K562 (cell line): ENCODE results near the gene OSBPL10. TPM values are rescaled to one million over a fixed set of nuclear protein-coding genes. Genes with fewer than 3 reads are reported as not detected.

ENCODE experiments used
- ATAC-seq: fragments of 200-7000 bp; cut with Tn5 transposase; 3 replicates; pipeline ENCODE4 v1.9.1; 2020; ENCODE audit warnings: moderate library complexity
- BruUV-seq: library from RNA; stranded (reverse); fragments of 400-500 nt; replicated peaks from 2 replicates; lab custom pipeline; 2021; lab: Mats Ljungman, UMichigan
- CTCF ChIA-PET: fragments of 300-600 bp; formaldehyde crosslinking; extraction: SDS; loops from one replicate; lab custom pipeline; 2021; ENCODE audit warnings: low intra/inter-chr PET ratio; lab: Yijun Ruan, JAX
- POLR2A ChIA-PET: fragments of 300-600, 350-650 bp; sonication (Branson Sonifier 250); formaldehyde crosslinking; extraction: SDS; loops from one replicate; lab custom pipeline; 2021; ENCODE audit warnings: antibody characterized with exemption, inconsistent platforms; lab: Yijun Ruan, JAX
- DNase-seq, 4 experiments: peaks; one replicate each; pipeline versions ENCODE4 v3.0.0 to v3.0.0-alpha.2; 2011 to 2018; ENCODE audit warnings: low spot score in 3 of 4, mixed read lengths in 3 of 4; ENCODE audit errors: extremely low read depth in 1 of 4
- FAIRE-seq: peaks from 2 replicates; lab custom pipeline; 2011; peaks lifted over from hg19 to GRCh38; lab: Jason Lieb, UNC
- H2AFZ ChIP-seq: 2 replicates; pipeline ENCODE4 v1.6.0; 2011; ENCODE audit warnings: low read depth, low read length, control low read depth, inconsistent platforms
- H3K27ac ChIP-seq: fragments of 200-600 bp; 3 replicates; pipeline ENCODE4 v1.8.0; 2011; ENCODE audit warnings: low read depth, mild to moderate bottlenecking, control low read depth, inconsistent platforms, low read length, moderate library complexity, mixed read lengths; ENCODE audit errors: extremely low read depth
- H3K27me3 ChIP-seq, 2 experiments: fragments of 300-600 bp in 1 of 2; 2 replicates in 1 of 2; 3 replicates in 1 of 2; pipeline versions ENCODE4 v1.6.0 to v1.8.0; 2011; ENCODE audit warnings: inconsistent platforms in 2 of 2, low read length in 2 of 2, mild to moderate bottlenecking in 1 of 2, mixed read lengths in 1 of 2, moderate library complexity in 1 of 2; ENCODE audit not compliant: control insufficient read depth in 2 of 2, insufficient read depth in 2 of 2
- H3K36me3 ChIP-seq: fragments of 300-600 bp; 3 replicates; pipeline ENCODE4 v1.8.0; 2011; ENCODE audit warnings: mild to moderate bottlenecking, low read length, inconsistent platforms; ENCODE audit not compliant: control insufficient read depth, insufficient read depth
- H3K4me1 ChIP-seq, 2 experiments: fragments of 200-600 bp in 1 of 2; replicated peaks in 1 of 2; 2 replicates in 1 of 2; 3 replicates in 1 of 2; pipeline versions ENCODE4 v1.5.1 to v1.8.0; 2011; ENCODE audit warnings: inconsistent platforms in 2 of 2, low read length in 2 of 2, mild to moderate bottlenecking in 1 of 2, mixed read lengths in 1 of 2, moderate library complexity in 1 of 2; ENCODE audit not compliant: control insufficient read depth in 2 of 2, insufficient read depth in 2 of 2
- H3K4me2 ChIP-seq: 2 replicates; pipeline ENCODE4 v1.6.1; 2011; ENCODE audit warnings: low read length, control low read depth, inconsistent platforms, mixed read lengths; ENCODE audit not compliant: insufficient read depth
- H3K4me3 ChIP-seq: fragments of 200-600 bp; sonication (generic), shearing (Covaris generic); 2 replicates; pipeline ENCODE4 v1.5.1; 2016; ENCODE audit warnings: control low read depth, inconsistent platforms
- H3K79me2 ChIP-seq: fragments of 200-600 bp; 3 replicates; pipeline ENCODE4 v1.8.0; 2011; ENCODE audit warnings: low read length, inconsistent platforms; ENCODE audit not compliant: control insufficient read depth, insufficient read depth
- H3K9ac ChIP-seq, 2 experiments: 2 replicates each; pipeline versions ENCODE4 v1.6.0 to v1.6.1; 2011; ENCODE audit warnings: low read depth in 2 of 2, low read length in 2 of 2, control low read depth in 1 of 2, inconsistent platforms in 1 of 2, mild to moderate bottlenecking in 1 of 2, mixed read lengths in 1 of 2; ENCODE audit not compliant: insufficient read depth in 1 of 2
- H3K9me1 ChIP-seq: one replicate; pipeline ENCODE4 v1.6.0; 2011; ENCODE audit warnings: inconsistent platforms, mild to moderate bottlenecking, low read length, moderate library complexity; ENCODE audit not compliant: control insufficient read depth, insufficient read depth
- H3K9me3 ChIP-seq: replicated peaks from 2 replicates; pipeline ENCODE4 v1.5.1; 2011; ENCODE audit warnings: low read depth, low read length, inconsistent platforms; ENCODE audit not compliant: control insufficient read depth, insufficient read depth
- H4K20me1 ChIP-seq: replicated peaks from 2 replicates; pipeline ENCODE4 v1.6.1; 2011; ENCODE audit warnings: low read length, inconsistent platforms, mixed read lengths; ENCODE audit not compliant: control insufficient read depth, insufficient read depth
- ARID2 ChIP-seq: fragments of 450-650 bp; IDR thresholded peaks from 2 replicates; pipeline ENCODE4 v1.6.1; 2017; ENCODE audit warnings: antibody characterized with exemption, mild to moderate bottlenecking
- ASH1L ChIP-seq: fragments of 450-650 bp; IDR thresholded peaks from 2 replicates; pipeline ENCODE4 v1.6.1; 2018; ENCODE audit warnings: borderline replicate concordance, mild to moderate bottlenecking, low read depth; ENCODE audit not compliant: partially characterized antibody
- CC2D1A ChIP-seq: fragments of 450-650 bp; IDR thresholded peaks from 2 replicates; pipeline ENCODE4 v1.6.1; 2017; ENCODE audit warnings: mild to moderate bottlenecking
- DLX4 ChIP-seq: fragments of 250-450 bp; sonication (Bioruptor Pico); IDR thresholded peaks from 2 replicates; pipeline ENCODE4 v1.6.1; 2021; ENCODE audit warnings: mild to moderate bottlenecking
- EWSR1 ChIP-seq: fragments of 450-650 bp; IDR thresholded peaks from 2 replicates; pipeline ENCODE4 v1.6.1; 2018; ENCODE audit warnings: borderline replicate concordance, mild to moderate bottlenecking, low read depth, moderate library complexity; ENCODE audit not compliant: partially characterized antibody
- FOXJ3 ChIP-seq: sonication (generic); formaldehyde crosslinking; IDR thresholded peaks from 2 replicates; pipeline ENCODE4 v1.4.0; 2020; ENCODE audit warnings: mild to moderate bottlenecking, missing genetic modification reagents
- FOXP4 ChIP-seq: sonication (generic); formaldehyde crosslinking; IDR thresholded peaks from 2 replicates; pipeline ENCODE4 v1.8.0; 2022; ENCODE audit warnings: mild to moderate bottlenecking, missing genetic modification reagents, borderline replicate concordance
- KDM1A ChIP-seq, 2 experiments: fragments of 450-650 bp; IDR thresholded peaks; 2 replicates each; pipeline ENCODE4 v1.6.1; 2016; ENCODE audit warnings: mild to moderate bottlenecking in 2 of 2
- MAFG ChIP-seq: fragments of 450-650 bp; conservative IDR thresholded peaks from 2 replicates; pipeline ENCODE4 v1.6.1; 2016; ENCODE audit warnings: missing genetic modification characterization, missing compliant biosample characterization
- MLLT1 ChIP-seq, 2 experiments: fragments of 450-650 bp; IDR thresholded peaks; 2 replicates each; pipeline ENCODE4 v1.6.1; 2016
- NR2C1 ChIP-seq, 2 experiments: fragments of 450-650 bp; IDR thresholded peaks; 2 replicates each; pipeline ENCODE4 v1.6.1; 2017; ENCODE audit warnings: mild to moderate bottlenecking in 2 of 2, antibody characterized with exemption in 1 of 2, inconsistent platforms in 1 of 2, missing compliant biosample characterization in 1 of 2, missing genetic modification characterization in 1 of 2
- POLR3G ChIP-seq: IDR thresholded peaks from 2 replicates; pipeline ENCODE4 v1.6.1; 2011; ENCODE audit not compliant: insufficient read length, insufficient replicate concordance; ENCODE audit errors: extremely low read depth
- POU5F1 ChIP-seq: fragments of 150-350 bp; IDR thresholded peaks from 2 replicates; pipeline ENCODE4 v1.6.1; 2014; ENCODE audit warnings: borderline replicate concordance, low read length, low read depth, mild to moderate bottlenecking; ENCODE audit not compliant: partially characterized antibody
- RBM22 ChIP-seq: fragments of 200-400 bp; formaldehyde crosslinking; IDR thresholded peaks from 2 replicates; pipeline ENCODE4 v1.6.1; 2018; ENCODE audit warnings: low read length, low read depth; ENCODE audit not compliant: poor library complexity, severe bottlenecking
- STAT6 ChIP-seq: sonication (generic); formaldehyde crosslinking; IDR thresholded peaks from 2 replicates; pipeline ENCODE4 v1.8.1; 2023; ENCODE audit warnings: mild to moderate bottlenecking, missing genetic modification reagents
- TRIM24 ChIP-seq, 2 experiments: fragments of 450-650 bp; IDR thresholded peaks; 2 replicates each; pipeline ENCODE4 v1.6.1; 2016
- ZNF134 ChIP-seq: fragments of 250-450 bp; sonication (Bioruptor Pico); conservative IDR thresholded peaks from 2 replicates; pipeline ENCODE4 v1.4.0; 2020
- WGBS: fragments of 100-300 bp; shearing (Covaris generic); methylation state at CpG from one replicate; pipeline ENCODE4 v1.1.6; 2016; ENCODE audit warnings: low coverage, mixed read lengths; ENCODE audit not compliant: insufficient coverage; ENCODE audit errors: missing lambda C conversion rate; 5-methylcytosine and 5-hydroxymethylcytosine counted together
- in situ Hi-C: fragments of 300-500 bp; cut with MboI; formaldehyde crosslinking; loops from 4 replicates; pipeline ENCODE4 v1.15.0; 2018; ENCODE audit warnings: inconsistent platforms, mixed read lengths
- intact Hi-C: fragments of 100-400 bp; cut with micrococcal nuclease; formaldehyde crosslinking; loops from 2 replicates; pipeline ENCODE4 v1.14.2; 2022
- polyA plus RNA-seq, 8 experiments: library from polyadenylated mRNA; depleted of rRNA in 4 of 8; stranded (reverse) in 5 of 8; unstranded in 3 of 8; fragments of >200 nt; fragmentation: Nextera tagmentation in 2 of 8; fragmentation: Illumina TruSeq in 1 of 8; extraction: Ambion mirVana in 2 of 8; extraction: Trizol in 1 of 8; gene quantifications; 2 replicates each; pipeline versions ENCODE4 v1.2.1 to v1.2.3, GENCODE V29; 2011 to 2014; ENCODE audit warnings: inconsistent platforms in 1 of 8, missing spikeins in 1 of 8
- total RNA-seq, 7 experiments: library from RNA; depleted of rRNA in 6 of 7; stranded (reverse); fragments of >200 nt in 6 of 7; fragmentation: Illumina TruSeq in 2 of 7; extraction: Trizol in 2 of 7; gene quantifications; 2 replicates each; pipeline versions ENCODE4 v1.2.1 to v1.2.3, GENCODE V29; 2011 to 2021; ENCODE audit warnings: low replicate concordance in 1 of 7

OSBPL10 gene
- total and polyA plus RNA-seq, 9 of the 15 experiments (the other 6 are each of a cell fraction or from before 2014, with no cell fraction given) = 0.03 to 0.19 (median 0.14) TPM; not detected in 2

DNA sequence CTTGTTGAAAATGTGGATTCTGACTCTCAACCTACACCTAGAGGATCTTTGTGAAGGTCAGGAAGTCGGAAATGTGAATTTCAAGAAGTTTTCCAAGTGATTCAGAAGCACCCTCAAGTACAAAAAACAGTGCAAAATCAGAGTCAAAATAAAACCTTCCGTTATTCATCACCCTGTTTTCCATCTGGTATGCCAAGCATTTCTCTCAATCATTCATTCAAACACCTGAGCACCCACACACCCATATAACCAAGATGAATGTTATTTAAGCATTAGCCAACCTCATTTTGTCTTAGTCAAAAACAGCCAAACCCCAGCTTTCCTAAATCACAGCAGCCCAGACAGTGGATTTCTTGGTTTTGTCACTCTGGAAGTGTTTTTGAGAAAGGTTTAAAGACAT is 91.1 kb downstream of the OSBPL10 start:
- CTCF ChIA-PET = no interaction called here
- intact Hi-C loops (no loop called here), in situ Hi-C loops (no loop called here)
- ATAC-seq (no peak), DNase-seq (no peak), FAIRE-seq (no peak)
- POLR2A ChIA-PET = interaction anchor here (0.6 to 1.2 kb wide), 3 partner anchors 10 to 267 kb away, joined by 3 to 4 read pairs (median 3); no protein-coding TSS in a partner anchor
- WGBS = 2% methylated on average over 2 of the region's 2 CpGs
- Histone ChIP-seq H3K27ac (no peak overlapping the region), H3K4me2 (no peak overlapping the region), H4K20me1 (no peaks in the 10 kb centered on the region), H3K27me3 (peaks cover 3 to 20% of the 10 kb centered on the region in 2 experiments; a peak in 4 of 5 replicates), H3K4me1 (no peaks in the 10 kb centered on the region), H3K9ac (no peak overlapping the region)
- no TSS peak for BruUV-seq
- TF ChIP-seq EWSR1 = no peak
- no peak for TF ChIP-seq RBM22
- no peak for TF ChIP-seq CC2D1A
- no peak for TF ChIP-seq NR2C1 (IDR thresholded peaks at IDR 0.05)
- no peak for TF ChIP-seq NR2C1 (tag; IDR thresholded peaks at IDR 0.05)
- no peak for TF ChIP-seq ARID2
- no peak for TF ChIP-seq ZNF134 (CRISPR knock-in tag)
- TF ChIP-seq KDM1A (IDR thresholded peaks at IDR 0.05) = no peak
- no peak for TF ChIP-seq MLLT1 (IDR thresholded peaks at IDR 0.05)
- no peak for TF ChIP-seq FOXP4 (CRISPR knock-in tag)
- no peak for TF ChIP-seq POLR3G
- no peak for TF ChIP-seq STAT6 (CRISPR knock-in tag)
- TF ChIP-seq ASH1L = no peak
- TF ChIP-seq FOXJ3 (CRISPR knock-in tag) = no peak
- no peak for TF ChIP-seq MAFG (tag)
- no peak for TF ChIP-seq DLX4 (CRISPR knock-in tag)
- no peak for TF ChIP-seq TRIM24 (IDR thresholded peaks at IDR 0.05)
- no peak for TF ChIP-seq POU5F1
- TF ChIP-seq, all 486 proteins: peak for 0
- no peak overlapping the region for H2AFZ ChIP-seq
- H3K9me1 ChIP-seq = peaks cover 4% of the 10 kb centered on the region
- no peaks in the 10 kb centered on the region for H3K9me3 ChIP-seq
- H3K79me2 ChIP-seq = no peaks in the 10 kb centered on the region
- no peak overlapping the region for H3K4me3 ChIP-seq
- no peaks in the 10 kb centered on the region for H3K36me3 ChIP-seq
